Measurements from ENCODE around the gene GPR15.

GPR15 gene

GRCh38 chr3:98513091-98513511 is 18.7 kb upstream of the GPR15 start:
- Mint-ChIP-seq H3K4me1 (peaks cover 3% of the 10 kb centered on the region), H3K36me3 (ENCODE audit: low read depth) (peaks cover 24% of the 10 kb centered on the region), H3K4me3 (no peak overlapping the region), H3K27me3 (ENCODE audit: low read depth, poor library complexity) (no peaks in the 10 kb centered on the region), H3K9me3 (no peaks in the 10 kb centered on the region), H3K27ac (no peak overlapping the region)
- TF ChIP-seq CTCF (IDR thresholded peaks at IDR 0.05), result no peak
- no peak for DNase-seq

GRCh38 chr3:98513736-98514135 is 18.0 kb upstream of the GPR15 start:
- no peaks in the 10 kb centered on the region for H3K9me3 Mint-ChIP-seq
- peaks cover 3% of the 10 kb centered on the region for H3K4me1 Mint-ChIP-seq
- H3K27me3 Mint-ChIP-seq (ENCODE audit: low read depth, poor library complexity), result no peaks in the 10 kb centered on the region
- H3K36me3 Mint-ChIP-seq (ENCODE audit: low read depth), result peaks cover 30% of the 10 kb centered on the region
- no peak for DNase-seq
- TF ChIP-seq CTCF (IDR thresholded peaks at IDR 0.05), result no peak
- no peak overlapping the region for H3K27ac Mint-ChIP-seq
- H3K4me3 Mint-ChIP-seq, result no peak overlapping the region

- H3K4me3 Mint-ChIP-seq, result no peak overlapping the region
Observed at GRCh38 chr3:98514948-98515347, 16.8 kb upstream of the GPR15 start.

GRCh38 chr3:98518816-98519215 is 13.0 kb upstream of the GPR15 start:
- Mint-ChIP-seq H3K4me1 (peaks cover 30% of the 10 kb centered on the region), H3K4me3 (no peak overlapping the region), H3K9me3 (no peaks in the 10 kb centered on the region), H3K27me3 (ENCODE audit: low read depth, poor library complexity) (no peaks in the 10 kb centered on the region), H3K36me3 (ENCODE audit: low read depth) (peaks cover 55% of the 10 kb centered on the region), H3K27ac (no peak overlapping the region)
- TF ChIP-seq CTCF (IDR thresholded peaks at IDR 0.05), result no peak
- DNase-seq, result no peak

More at GRCh38 chr3:98514948-98515347, 16.8 kb upstream of the GPR15 start:
- Mint-ChIP-seq H3K36me3 (ENCODE audit: low read depth) (peaks cover 43% of the 10 kb centered on the region), H3K4me1 (peaks cover 10% of the 10 kb centered on the region), H3K9me3 (no peaks in the 10 kb centered on the region), H3K27ac (no peak overlapping the region), H3K27me3 (ENCODE audit: low read depth, poor library complexity) (no peaks in the 10 kb centered on the region)
- TF ChIP-seq CTCF (IDR thresholded peaks at IDR 0.05), result no peak
- no peak for DNase-seq

- no peak for DNase-seq
- Mint-ChIP-seq H3K36me3 (ENCODE audit: low read depth) (peaks cover 55% of the 10 kb centered on the region), H3K27me3 (ENCODE audit: low read depth, poor library complexity) (no peaks in the 10 kb centered on the region), H3K4me3 (no peak overlapping the region), H3K9me3 (no peaks in the 10 kb centered on the region), H3K27ac (no peak overlapping the region), H3K4me1 (peaks cover 30% of the 10 kb centered on the region)
- no peak for TF ChIP-seq CTCF (IDR thresholded peaks at IDR 0.05)
Observed at GRCh38 chr3:98519351-98519750, 12.4 kb upstream of the GPR15 start.

GRCh38 chr3:98521897-98522543 is 9.8 kb upstream of the GPR15 start:
- Mint-ChIP-seq H3K27me3 (ENCODE audit: low read depth, poor library complexity) (no peaks in the 10 kb centered on the region), H3K36me3 (ENCODE audit: low read depth) (peaks cover 36% of the 10 kb centered on the region), H3K4me1 (peaks cover 30% of the 10 kb centered on the region), H3K27ac (peak overlapping the region; percentile 88), H3K4me3 (peak overlapping the region; percentile 94), H3K9me3 (no peaks in the 10 kb centered on the region)
- DNase-seq, result peak; percentile 32
- TF ChIP-seq CTCF (IDR thresholded peaks at IDR 0.05), result no peak
